ENCODE results near the gene PPM1M.

GRCh38 chr3:52280050-52280461 lies 34.5 kb downstream of the PPM1M start:
- TF ChIP-seq POLR2A (IDR thresholded peaks at IDR 0.05) = no peak
- TF ChIP-seq CTCF (IDR thresholded peaks at IDR 0.05) = no peak
- no peak for TF ChIP-seq POLR2AphosphoS5 (IDR thresholded peaks at IDR 0.05)

All from transverse colon (tissue), 4 donors.